ENCODE results near the gene PANK1.

DNA sequence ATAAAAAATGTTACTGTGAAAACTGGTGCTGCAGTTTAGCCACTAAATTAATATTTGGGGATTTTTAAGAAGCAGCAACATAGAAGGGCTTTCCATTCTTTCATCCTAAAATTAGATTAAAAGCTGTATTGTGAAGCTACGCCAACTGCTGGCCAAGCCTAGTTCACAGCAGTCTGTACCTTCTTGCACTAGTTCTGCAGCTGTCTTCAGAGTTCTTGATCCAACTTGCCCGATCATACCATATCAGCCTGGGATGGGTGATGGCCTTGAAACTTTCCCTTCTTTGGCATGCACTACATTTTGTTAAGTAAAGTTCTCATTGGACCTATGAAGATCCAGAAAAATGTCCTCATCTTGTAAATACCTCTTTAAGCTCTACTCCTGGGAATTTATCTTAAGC is 20.3 kb upstream of the PANK1 start:
- TF ChIP-seq, protein P1, sequence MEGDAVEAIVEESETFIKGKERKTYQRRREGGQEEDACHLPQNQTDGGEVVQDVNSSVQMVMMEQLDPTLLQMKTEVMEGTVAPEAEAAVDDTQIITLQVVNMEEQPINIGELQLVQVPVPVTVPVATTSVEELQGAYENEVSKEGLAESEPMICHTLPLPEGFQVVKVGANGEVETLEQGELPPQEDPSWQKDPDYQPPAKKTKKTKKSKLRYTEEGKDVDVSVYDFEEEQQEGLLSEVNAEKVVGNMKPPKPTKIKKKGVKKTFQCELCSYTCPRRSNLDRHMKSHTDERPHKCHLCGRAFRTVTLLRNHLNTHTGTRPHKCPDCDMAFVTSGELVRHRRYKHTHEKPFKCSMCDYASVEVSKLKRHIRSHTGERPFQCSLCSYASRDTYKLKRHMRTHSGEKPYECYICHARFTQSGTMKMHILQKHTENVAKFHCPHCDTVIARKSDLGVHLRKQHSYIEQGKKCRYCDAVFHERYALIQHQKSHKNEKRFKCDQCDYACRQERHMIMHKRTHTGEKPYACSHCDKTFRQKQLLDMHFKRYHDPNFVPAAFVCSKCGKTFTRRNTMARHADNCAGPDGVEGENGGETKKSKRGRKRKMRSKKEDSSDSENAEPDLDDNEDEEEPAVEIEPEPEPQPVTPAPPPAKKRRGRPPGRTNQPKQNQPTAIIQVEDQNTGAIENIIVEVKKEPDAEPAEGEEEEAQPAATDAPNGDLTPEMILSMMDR (IDR thresholded peaks at IDR 0.05): no peak
- TF ChIP-seq EP300 (IDR thresholded peaks at IDR 0.05) (no peak), POLR2A (IDR thresholded peaks at IDR 0.05; ENCODE audit: low read length) (no peak), SREBF2 (IDR thresholded peaks at IDR 0.05) (no peak), NPAS2 (CRISPR knock-in tag; IDR thresholded peaks at IDR 0.05; ENCODE audit: borderline replicate concordance) (no peak), RAD21 (conservative IDR thresholded peaks at IDR 0.05 in 1 of 2, IDR thresholded peaks at IDR 0.05 in 1 of 2) (no peak)
- TF ChIP-seq, protein P2, sequence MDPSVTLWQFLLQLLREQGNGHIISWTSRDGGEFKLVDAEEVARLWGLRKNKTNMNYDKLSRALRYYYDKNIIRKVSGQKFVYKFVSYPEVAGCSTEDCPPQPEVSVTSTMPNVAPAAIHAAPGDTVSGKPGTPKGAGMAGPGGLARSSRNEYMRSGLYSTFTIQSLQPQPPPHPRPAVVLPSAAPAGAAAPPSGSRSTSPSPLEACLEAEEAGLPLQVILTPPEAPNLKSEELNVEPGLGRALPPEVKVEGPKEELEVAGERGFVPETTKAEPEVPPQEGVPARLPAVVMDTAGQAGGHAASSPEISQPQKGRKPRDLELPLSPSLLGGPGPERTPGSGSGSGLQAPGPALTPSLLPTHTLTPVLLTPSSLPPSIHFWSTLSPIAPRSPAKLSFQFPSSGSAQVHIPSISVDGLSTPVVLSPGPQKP (IDR thresholded peaks at IDR 0.05; ENCODE audit: low read depth, low read length): no peak
- TF ChIP-seq, protein P3, sequence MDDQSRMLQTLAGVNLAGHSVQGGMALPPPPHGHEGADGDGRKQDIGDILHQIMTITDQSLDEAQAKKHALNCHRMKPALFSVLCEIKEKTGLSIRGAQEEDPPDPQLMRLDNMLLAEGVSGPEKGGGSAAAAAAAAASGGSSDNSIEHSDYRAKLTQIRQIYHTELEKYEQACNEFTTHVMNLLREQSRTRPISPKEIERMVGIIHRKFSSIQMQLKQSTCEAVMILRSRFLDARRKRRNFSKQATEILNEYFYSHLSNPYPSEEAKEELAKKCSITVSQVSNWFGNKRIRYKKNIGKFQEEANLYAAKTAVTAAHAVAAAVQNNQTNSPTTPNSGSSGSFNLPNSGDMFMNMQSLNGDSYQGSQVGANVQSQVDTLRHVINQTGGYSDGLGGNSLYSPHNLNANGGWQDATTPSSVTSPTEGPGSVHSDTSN (IDR thresholded peaks at IDR 0.05): no peak

Measured in A549 (cell line).